Astrocyte (in vitro differentiated cells and primary cell): Measurements from ENCODE around the gene CILP2. TPM values are rescaled to one million over a fixed set of nuclear protein-coding genes. Genes with fewer than 3 reads are reported as not detected.

Experiments used
- DNase-seq: peaks from one replicate; pipeline ENCODE4 v3.0.0-alpha.2; 2010; ENCODE audit warnings: low read depth
- FAIRE-seq: peaks from 2 replicates; lab custom pipeline; 2011; peaks lifted over from hg19 to GRCh38; lab: Jason Lieb, UNC
- H2AFZ ChIP-seq: 2 replicates; pipeline ENCODE4 v1.6.0; 2012; ENCODE audit warnings: low read depth, low read length, inconsistent platforms
- H3K27ac ChIP-seq: 2 replicates; pipeline ENCODE4 v1.5.1; 2011; ENCODE audit warnings: low read depth, low read length, inconsistent platforms
- H3K27me3 ChIP-seq: 2 replicates; pipeline ENCODE4 v1.6.0; 2011; ENCODE audit warnings: low read length, inconsistent platforms; ENCODE audit not compliant: insufficient read depth
- H3K36me3 ChIP-seq: 2 replicates; pipeline ENCODE4 v1.5.1; 2011; ENCODE audit warnings: low read length, inconsistent platforms; ENCODE audit not compliant: insufficient read depth
- H3K4me1 ChIP-seq: 2 replicates; pipeline ENCODE4 v1.5.1; 2011; ENCODE audit warnings: low read length, inconsistent platforms; ENCODE audit not compliant: insufficient read depth
- H3K4me2 ChIP-seq: 2 replicates; pipeline ENCODE4 v1.6.0; 2012; ENCODE audit warnings: low read length, inconsistent platforms
- H3K4me3 ChIP-seq: 2 replicates; pipeline ENCODE4 v1.5.1; 2011; ENCODE audit warnings: low read depth, mild to moderate bottlenecking, low read length, inconsistent platforms; ENCODE audit not compliant: insufficient read depth
- H3K79me2 ChIP-seq: 2 replicates; pipeline ENCODE4 v1.6.0; 2012; ENCODE audit warnings: mild to moderate bottlenecking, low read length, inconsistent platforms; ENCODE audit not compliant: insufficient read depth
- H3K9ac ChIP-seq: 2 replicates; pipeline ENCODE4 v1.6.0; 2012; ENCODE audit warnings: mild to moderate bottlenecking, low read length, inconsistent platforms
- H3K9me3 ChIP-seq: 2 replicates; pipeline ENCODE4 v1.5.1; 2012; ENCODE audit warnings: low read depth, mild to moderate bottlenecking, low read length, inconsistent platforms; ENCODE audit not compliant: insufficient read depth
- H4K20me1 ChIP-seq: 2 replicates; pipeline ENCODE4 v1.6.0; 2012; ENCODE audit warnings: low read length, inconsistent platforms; ENCODE audit not compliant: insufficient read depth
- H3K27ac Mint-ChIP-seq: one replicate; pipeline ENCODE4 v1.8.0; 2021; ENCODE audit warnings: mild to moderate bottlenecking, mixed read lengths; ENCODE audit not compliant: unreplicated experiment
- H3K27me3 Mint-ChIP-seq: one replicate; pipeline ENCODE4 v1.8.0; 2021; ENCODE audit warnings: low read depth, mixed read lengths; ENCODE audit not compliant: unreplicated experiment
- H3K36me3 Mint-ChIP-seq: one replicate; pipeline ENCODE4 v1.8.0; 2021; ENCODE audit warnings: low read depth, mixed read lengths; ENCODE audit not compliant: unreplicated experiment
- H3K4me1 Mint-ChIP-seq: one replicate; pipeline ENCODE4 v1.8.0; 2021; ENCODE audit warnings: low read depth, mixed read lengths; ENCODE audit not compliant: unreplicated experiment
- H3K4me3 Mint-ChIP-seq: one replicate; pipeline ENCODE4 v1.8.0; 2021; ENCODE audit warnings: mild to moderate bottlenecking, moderate library complexity, mixed read lengths; ENCODE audit not compliant: unreplicated experiment
- H3K9me3 Mint-ChIP-seq: one replicate; pipeline ENCODE4 v1.8.0; 2021; ENCODE audit warnings: mild to moderate bottlenecking, mixed read lengths; ENCODE audit not compliant: unreplicated experiment
- EZH2 ChIP-seq: IDR thresholded peaks from 2 replicates; pipeline ENCODE4 v1.6.1; 2012; ENCODE audit warnings: mild to moderate bottlenecking, low read length, inconsistent platforms; ENCODE audit not compliant: insufficient read depth
- total RNA-seq: library from RNA; stranded (reverse); gene quantifications from 2 replicates; pipeline ENCODE4 v1.2.1, GENCODE V29; 2021
- TF ChIP-seq, protein P1 (sequence below): IDR thresholded peaks from 2 replicates; pipeline ENCODE4 v1.5.1; 2011; ENCODE audit warnings: low read depth, mild to moderate bottlenecking, inconsistent platforms, low read length, moderate library complexity; ENCODE audit not compliant: insufficient read depth

Gene CILP2
- total RNA-seq, 1 donor from 2014 or later, result 3.9 TPM

DNA sequence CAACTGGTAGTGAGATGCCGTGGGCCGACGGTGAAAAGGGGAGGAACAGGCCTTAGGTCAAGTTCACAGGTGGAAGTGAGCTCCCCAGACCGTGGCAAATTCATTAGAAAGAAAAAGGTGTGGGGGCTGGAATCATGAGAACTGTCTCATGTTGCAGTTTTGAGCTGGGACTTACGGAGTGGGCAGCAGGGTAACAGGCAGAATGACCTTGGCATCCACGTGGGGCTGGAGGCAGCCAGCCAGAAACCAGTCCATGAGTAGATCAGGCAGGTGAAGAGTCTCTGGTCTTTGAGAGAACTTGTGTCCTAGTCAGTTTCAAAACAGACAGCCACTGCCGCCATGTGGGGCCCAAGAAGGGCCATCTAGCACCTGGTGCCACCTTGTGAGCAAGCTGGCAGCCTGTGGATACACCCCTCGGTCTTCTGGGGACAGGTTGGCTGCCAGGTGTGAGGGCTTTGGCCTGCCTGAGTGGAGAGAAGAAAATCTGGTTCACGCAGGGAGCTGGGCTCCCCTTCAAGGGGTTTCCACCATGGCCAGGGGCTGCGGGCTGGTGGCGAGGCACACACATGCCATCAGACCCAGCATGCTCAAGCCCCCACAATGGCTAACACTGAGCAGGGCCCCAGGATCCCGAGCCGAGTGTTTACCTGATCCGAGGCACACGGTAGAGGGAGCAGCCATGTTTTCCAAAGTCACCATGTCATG, 46.6 kb upstream of the CILP2 start:
- Mint-ChIP-seq H3K9me3 (no peaks in the 10 kb centered on the region), H3K36me3 (peaks cover 4% of the 10 kb centered on the region), H3K27me3 (no peaks in the 10 kb centered on the region), H3K4me3 (peak overlapping the region; percentile 60), H3K27ac (no peak overlapping the region), H3K4me1 (peaks cover 29% of the 10 kb centered on the region)
- no peak overlapping the region for H3K9ac ChIP-seq
- no peak overlapping the region for H2AFZ ChIP-seq
- no peak overlapping the region for H3K4me3 ChIP-seq
- H3K79me2 ChIP-seq, result peaks cover 73% of the 10 kb centered on the region
- no peaks in the 10 kb centered on the region for H3K9me3 ChIP-seq
- H3K4me2 ChIP-seq, result no peak overlapping the region
- H3K36me3 ChIP-seq, result peaks cover 12% of the 10 kb centered on the region
- H3K4me1 ChIP-seq, result peaks cover 29% of the 10 kb centered on the region
- no peak overlapping the region for H3K27ac ChIP-seq
- no peaks in the 10 kb centered on the region for H3K27me3 ChIP-seq
- TF ChIP-seq, protein P1, sequence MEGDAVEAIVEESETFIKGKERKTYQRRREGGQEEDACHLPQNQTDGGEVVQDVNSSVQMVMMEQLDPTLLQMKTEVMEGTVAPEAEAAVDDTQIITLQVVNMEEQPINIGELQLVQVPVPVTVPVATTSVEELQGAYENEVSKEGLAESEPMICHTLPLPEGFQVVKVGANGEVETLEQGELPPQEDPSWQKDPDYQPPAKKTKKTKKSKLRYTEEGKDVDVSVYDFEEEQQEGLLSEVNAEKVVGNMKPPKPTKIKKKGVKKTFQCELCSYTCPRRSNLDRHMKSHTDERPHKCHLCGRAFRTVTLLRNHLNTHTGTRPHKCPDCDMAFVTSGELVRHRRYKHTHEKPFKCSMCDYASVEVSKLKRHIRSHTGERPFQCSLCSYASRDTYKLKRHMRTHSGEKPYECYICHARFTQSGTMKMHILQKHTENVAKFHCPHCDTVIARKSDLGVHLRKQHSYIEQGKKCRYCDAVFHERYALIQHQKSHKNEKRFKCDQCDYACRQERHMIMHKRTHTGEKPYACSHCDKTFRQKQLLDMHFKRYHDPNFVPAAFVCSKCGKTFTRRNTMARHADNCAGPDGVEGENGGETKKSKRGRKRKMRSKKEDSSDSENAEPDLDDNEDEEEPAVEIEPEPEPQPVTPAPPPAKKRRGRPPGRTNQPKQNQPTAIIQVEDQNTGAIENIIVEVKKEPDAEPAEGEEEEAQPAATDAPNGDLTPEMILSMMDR, result no peak
- TF ChIP-seq EZH2, result no peak
- no peak for DNase-seq
- H4K20me1 ChIP-seq, result peaks cover 43% of the 10 kb centered on the region
- FAIRE-seq, result no peak

DNA sequence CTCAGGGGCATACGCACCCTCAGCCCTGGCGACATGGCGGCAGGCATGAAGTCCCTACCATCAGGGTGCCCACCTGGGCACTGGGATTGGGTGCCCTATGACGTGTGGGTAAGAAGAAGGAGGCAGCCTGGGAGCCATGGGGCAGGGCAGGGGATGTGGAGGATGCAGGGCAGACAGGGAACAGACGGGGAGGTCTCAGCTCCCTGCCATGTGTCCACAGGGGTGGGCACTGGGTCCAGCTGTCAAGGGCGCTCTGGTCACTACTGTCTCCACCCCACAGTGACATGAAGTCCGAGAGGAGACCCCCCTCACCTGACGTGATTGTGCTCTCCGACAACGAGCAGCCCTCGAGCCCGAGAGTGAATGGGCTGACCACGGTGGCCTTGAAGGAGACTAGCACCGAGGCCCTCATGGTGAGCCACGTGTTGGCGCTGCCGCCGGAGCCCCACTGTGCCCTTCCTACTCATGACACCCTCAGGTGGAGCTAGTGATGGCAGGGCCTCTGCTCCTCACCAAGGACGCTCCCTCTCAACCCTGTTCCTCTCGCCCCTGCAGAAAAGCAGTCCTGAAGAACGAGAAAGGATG, 45.9 kb upstream of the CILP2 start:
- H3K9me3 ChIP-seq, result no peaks in the 10 kb centered on the region
- H3K4me2 ChIP-seq, result no peak overlapping the region
- FAIRE-seq (no peak), DNase-seq (no peak)
- H3K36me3 ChIP-seq, result peaks cover 12% of the 10 kb centered on the region
- H3K27ac ChIP-seq, result no peak overlapping the region
- H3K36me3 Mint-ChIP-seq, result peaks cover 4% of the 10 kb centered on the region
- no peak overlapping the region for H3K4me3 ChIP-seq
- H3K27me3 Mint-ChIP-seq, result no peaks in the 10 kb centered on the region
- H3K27me3 ChIP-seq, result no peaks in the 10 kb centered on the region
- H3K27ac Mint-ChIP-seq, result no peak overlapping the region
- no peaks in the 10 kb centered on the region for H3K9me3 Mint-ChIP-seq
- H3K4me3 Mint-ChIP-seq, result no peak overlapping the region
- TF ChIP-seq EZH2, result no peak
- TF ChIP-seq, protein P1, result no peak
- peaks cover 29% of the 10 kb centered on the region for H3K4me1 ChIP-seq
- peaks cover 43% of the 10 kb centered on the region for H4K20me1 ChIP-seq
- H2AFZ ChIP-seq, result no peak overlapping the region
- H3K9ac ChIP-seq, result no peak overlapping the region
- peaks cover 25% of the 10 kb centered on the region for H3K4me1 Mint-ChIP-seq
- peaks cover 72% of the 10 kb centered on the region for H3K79me2 ChIP-seq
